ENCODE measurements around the gene RBM15. TPM values are rescaled to one million over a fixed set of nuclear protein-coding genes. Genes with fewer than 3 reads are reported as not detected.

The RBM15 gene
- total RNA-seq, 3 donors from 2014 or later (not counting 1 experiment from before 2014, with no cell fraction given), result 81.8 to 109 (median 87.0) TPM

GRCh38 chr1:110385369-110385768, 46.2 kb downstream of the RBM15 start:
- H3K4me3 Mint-ChIP-seq, result no peak overlapping the region
- no CpG with 5 or more reads among the region's 1 CpG for WGBS (ENCODE audit: insufficient coverage)
- H3K27ac ChIP-seq (ENCODE audit: low read length), result peak overlapping the region; percentile 86
- peaks cover 3% of the 10 kb centered on the region for H3K36me3 ChIP-seq (ENCODE audit: control insufficient read depth, insufficient read depth, low read length)
- no peak overlapping the region for H3K27ac Mint-ChIP-seq
- no peaks in the 10 kb centered on the region for H3K9me3 Mint-ChIP-seq
- ATAC-seq (no peak), DNase-seq (no peak)
- no peak overlapping the region for H3K4me3 ChIP-seq (ENCODE audit: low read length)
- H3K36me3 Mint-ChIP-seq, result no peaks in the 10 kb centered on the region
- peaks cover 16% of the 10 kb centered on the region in 2 donors for H3K4me1 Mint-ChIP-seq
- H3K27me3 ChIP-seq (ENCODE audit: control insufficient read depth, insufficient read depth, low read length), result no peaks in the 10 kb centered on the region
- peaks cover 12% of the 10 kb centered on the region for H3K4me1 ChIP-seq (ENCODE audit: control insufficient read depth, insufficient read depth, low read length)
- intact Hi-C loops (cut with micrococcal nuclease), result no loop called here
- H3K9me3 ChIP-seq (ENCODE audit: control insufficient read depth, insufficient read depth, low read length), result no peaks in the 10 kb centered on the region
- H3K27me3 Mint-ChIP-seq (ENCODE audit: low read depth in 2 of 2), result no peaks in the 10 kb centered on the region
- no peak for TF ChIP-seq CTCF (IDR thresholded peaks at IDR 0.05)

- peaks cover 12% of the 10 kb centered on the region for H3K4me1 ChIP-seq (ENCODE audit: control insufficient read depth, insufficient read depth, low read length)
- no peak for TF ChIP-seq CTCF (IDR thresholded peaks at IDR 0.05)
- Mint-ChIP-seq H3K27ac (no peak overlapping the region), H3K27me3 (ENCODE audit: low read depth in 2 of 2) (no peaks in the 10 kb centered on the region), H3K4me3 (no peak overlapping the region), H3K4me1 (peaks cover 16% of the 10 kb centered on the region in 2 donors), H3K36me3 (no peaks in the 10 kb centered on the region), H3K9me3 (no peaks in the 10 kb centered on the region)
- H3K9me3 ChIP-seq (ENCODE audit: control insufficient read depth, insufficient read depth, low read length), result no peaks in the 10 kb centered on the region
- H3K36me3 ChIP-seq (ENCODE audit: control insufficient read depth, insufficient read depth, low read length), result peaks cover 3% of the 10 kb centered on the region
- no peak overlapping the region for H3K27ac ChIP-seq (ENCODE audit: low read length)
- intact Hi-C loops (cut with micrococcal nuclease), result no loop called here
- H3K4me3 ChIP-seq (ENCODE audit: low read length), result no peak overlapping the region
- DNase-seq (no peak), ATAC-seq (no peak)
- H3K27me3 ChIP-seq (ENCODE audit: control insufficient read depth, insufficient read depth, low read length), result no peaks in the 10 kb centered on the region
- 100% methylated on average over 1 of the region's 1 CpG for WGBS (ENCODE audit: insufficient coverage)
Measured at GRCh38 chr1:110387048-110387754, 48.0 kb downstream of the RBM15 start.

GRCh38 chr1:110390096-110390495, 50.9 kb downstream of the RBM15 start:
- H3K36me3 ChIP-seq (ENCODE audit: control insufficient read depth, insufficient read depth, low read length), result peaks cover 4% of the 10 kb centered on the region
- DNase-seq, result no peak
- H3K27me3 ChIP-seq (ENCODE audit: control insufficient read depth, insufficient read depth, low read length), result no peaks in the 10 kb centered on the region
- Mint-ChIP-seq H3K9me3 (no peaks in the 10 kb centered on the region), H3K4me1 (no peaks in the 10 kb centered on the region), H3K36me3 (no peaks in the 10 kb centered on the region), H3K4me3 (no peak overlapping the region), H3K27ac (no peak overlapping the region), H3K27me3 (ENCODE audit: low read depth in 2 of 2) (no peaks in the 10 kb centered on the region)
- H3K4me3 ChIP-seq (ENCODE audit: low read length), result no peak overlapping the region
- ATAC-seq, result no peak
- no peak for TF ChIP-seq CTCF (IDR thresholded peaks at IDR 0.05)
- no peak overlapping the region for H3K27ac ChIP-seq (ENCODE audit: low read length)
- H3K4me1 ChIP-seq (ENCODE audit: control insufficient read depth, insufficient read depth, low read length), result no peaks in the 10 kb centered on the region
- H3K9me3 ChIP-seq (ENCODE audit: control insufficient read depth, insufficient read depth, low read length), result no peaks in the 10 kb centered on the region
- WGBS (ENCODE audit: insufficient coverage), result 98% methylated on average over 6 of the region's 6 CpGs
- intact Hi-C loops (cut with micrococcal nuclease), result no loop called here

Measured in natural killer cell (primary cell).